Panc1 (cell line): ENCODE measurements around the gene TCF7. TPM values are rescaled to one million over a fixed set of nuclear protein-coding genes. Genes with fewer than 3 reads are reported as not detected.

ENCODE experiments used
- ATAC-seq: fragments of 200-7000 bp; cut with Tn5 transposase; 2 replicates; pipeline ENCODE4 v1.9.1; 2020; ENCODE audit warnings: mild to moderate bottlenecking, moderate library complexity
- BruUV-seq: library from RNA; stranded (reverse); fragments of 400-500 nt; replicated peaks from 2 replicates; lab custom pipeline; 2021; lab: Mats Ljungman, UMichigan
- CTCF ChIA-PET: fragments of 300-600 bp; sonication (Branson Sonifier 250); formaldehyde crosslinking; loops from one replicate; lab custom pipeline; 2022; ENCODE audit warnings: antibody characterized with exemption; lab: Charles Lee
- POLR2A ChIA-PET: fragments of 300-600 bp; sonication (Branson Sonifier 250); formaldehyde crosslinking; loops from one replicate; lab custom pipeline; 2022; ENCODE audit warnings: antibody characterized with exemption; lab: Charles Lee
- DNase-seq: peaks from one replicate; pipeline ENCODE4 v3.0.0-alpha.2; 2010; ENCODE audit warnings: low read depth, low spot score
- H3K27ac ChIP-seq: 2 replicates; pipeline ENCODE4 v1.5.1; 2011; ENCODE audit warnings: mild to moderate bottlenecking, low read length, inconsistent platforms
- H3K27me3 ChIP-seq: fragments of 200-500 bp; sonication (Bioruptor generic); 2 replicates; pipeline ENCODE4 v1.6.0; 2014; ENCODE audit warnings: low read length, inconsistent platforms; ENCODE audit not compliant: control insufficient read depth, insufficient read depth
- H3K36me3 ChIP-seq: fragments of 200-500 bp; sonication (Bioruptor generic); 2 replicates; pipeline ENCODE4 v1.5.1; 2014; ENCODE audit warnings: inconsistent platforms, mild to moderate bottlenecking, low read length, moderate library complexity; ENCODE audit not compliant: control insufficient read depth, insufficient read depth
- H3K4me1 ChIP-seq: 2 replicates; pipeline ENCODE4 v1.5.1; 2011; ENCODE audit warnings: inconsistent platforms, mild to moderate bottlenecking, low read length, moderate library complexity; ENCODE audit not compliant: control insufficient read depth, insufficient read depth
- H3K4me3 ChIP-seq, 2 experiments: 2 replicates each; pipeline ENCODE4 v1.5.1; 2011 to 2012; ENCODE audit warnings: low read depth in 2 of 2, low read length in 2 of 2, mild to moderate bottlenecking in 2 of 2, inconsistent platforms in 1 of 2, moderate library complexity in 1 of 2
- H3K9me3 ChIP-seq: fragments of 200-500 bp; sonication (Bioruptor generic); 2 replicates; pipeline ENCODE4 v1.5.1; 2014; ENCODE audit warnings: low read depth, mild to moderate bottlenecking, inconsistent platforms, low read length, moderate library complexity; ENCODE audit not compliant: control insufficient read depth, insufficient read depth
- POLR2AphosphoS5 ChIP-seq: IDR thresholded peaks from 2 replicates; pipeline ENCODE4 v1.6.1; 2012; ENCODE audit warnings: mild to moderate bottlenecking, low read depth, low read length, moderate library complexity
- SIN3A ChIP-seq: IDR thresholded peaks from 2 replicates; pipeline ENCODE4 v1.6.1; 2012; ENCODE audit warnings: low read depth, mild to moderate bottlenecking, low read length, moderate library complexity, borderline replicate concordance; ENCODE audit not compliant: insufficient read depth
- TCF7L2 ChIP-seq: IDR thresholded peaks from 2 replicates; pipeline ENCODE4 v1.6.1; 2011; ENCODE audit warnings: mild to moderate bottlenecking, low read depth, low read length, inconsistent platforms
- in situ Hi-C: cut with HindIII; loops from 2 replicates; pipeline ENCODE4 v1.10.0; 2016; ENCODE audit warnings: low sequenced_read_pairs, low pct_unique_long_range_greater_than_20kb
- intact Hi-C: fragments of 100-400 bp; cut with micrococcal nuclease; formaldehyde crosslinking; loops from one replicate; pipeline ENCODE4 v1.10.0; 2022; ENCODE audit not compliant: unreplicated experiment
- total RNA-seq: library from RNA; stranded (reverse); gene quantifications from one replicate; pipeline ENCODE4 v1.2.1, GENCODE V29; 2021; ENCODE audit not compliant: unreplicated experiment
- TF ChIP-seq, protein P1 (sequence below): fragments of 450-650 bp; IDR thresholded peaks from 2 replicates; pipeline ENCODE4 v1.5.1; 2017; ENCODE audit warnings: mild to moderate bottlenecking
- TF ChIP-seq, protein P2 (sequence below), 2 experiments: IDR thresholded peaks; 2 replicates each; pipeline ENCODE4 v1.6.1; 2011 to 2012; ENCODE audit warnings: low read depth in 2 of 2, control low read depth in 1 of 2, low read length in 1 of 2, mild to moderate bottlenecking in 1 of 2, moderate library complexity in 1 of 2; ENCODE audit not compliant: insufficient read depth in 1 of 2

Gene TCF7
- total RNA-seq, 1 experiment from 2014 or later = 24.0 TPM

DNA sequence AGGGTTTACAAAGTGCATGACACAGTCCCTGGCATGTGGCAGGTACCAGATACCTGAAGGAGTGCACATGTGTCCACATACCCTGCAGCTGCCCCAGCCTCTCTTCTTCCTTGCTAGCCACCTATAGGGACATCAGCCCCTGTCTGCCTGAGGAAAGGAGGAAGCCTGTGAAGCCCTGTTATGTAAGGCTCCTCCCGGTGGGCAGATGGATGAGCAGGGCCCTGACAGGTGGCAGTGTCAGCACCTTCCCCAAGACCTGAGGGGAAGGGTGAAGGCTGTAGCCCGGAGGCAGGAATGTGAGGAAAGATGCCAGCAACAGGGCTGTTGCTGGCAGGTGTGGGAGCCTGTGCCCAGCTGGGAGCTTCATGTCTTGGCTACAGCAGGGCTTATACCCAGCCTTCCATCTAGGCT is 21.7 kb downstream of the TCF7 start:
- in situ Hi-C loops = no loop called here
- DNase-seq (no peak), ATAC-seq (no peak)
- POLR2A ChIA-PET = no interaction called here
- Histone ChIP-seq H3K4me3 (no peak overlapping the region), H3K27me3 (no peaks in the 10 kb centered on the region), H3K4me1 (peaks cover 40% of the 10 kb centered on the region), H3K9me3 (no peaks in the 10 kb centered on the region), H3K27ac (no peak overlapping the region), H3K36me3 (no peaks in the 10 kb centered on the region)
- TF ChIP-seq TCF7L2 (no peak), POLR2AphosphoS5 (no peak; the same call in 1 of the 2 replicates), SIN3A (no peak)
- TF ChIP-seq, protein P1, sequence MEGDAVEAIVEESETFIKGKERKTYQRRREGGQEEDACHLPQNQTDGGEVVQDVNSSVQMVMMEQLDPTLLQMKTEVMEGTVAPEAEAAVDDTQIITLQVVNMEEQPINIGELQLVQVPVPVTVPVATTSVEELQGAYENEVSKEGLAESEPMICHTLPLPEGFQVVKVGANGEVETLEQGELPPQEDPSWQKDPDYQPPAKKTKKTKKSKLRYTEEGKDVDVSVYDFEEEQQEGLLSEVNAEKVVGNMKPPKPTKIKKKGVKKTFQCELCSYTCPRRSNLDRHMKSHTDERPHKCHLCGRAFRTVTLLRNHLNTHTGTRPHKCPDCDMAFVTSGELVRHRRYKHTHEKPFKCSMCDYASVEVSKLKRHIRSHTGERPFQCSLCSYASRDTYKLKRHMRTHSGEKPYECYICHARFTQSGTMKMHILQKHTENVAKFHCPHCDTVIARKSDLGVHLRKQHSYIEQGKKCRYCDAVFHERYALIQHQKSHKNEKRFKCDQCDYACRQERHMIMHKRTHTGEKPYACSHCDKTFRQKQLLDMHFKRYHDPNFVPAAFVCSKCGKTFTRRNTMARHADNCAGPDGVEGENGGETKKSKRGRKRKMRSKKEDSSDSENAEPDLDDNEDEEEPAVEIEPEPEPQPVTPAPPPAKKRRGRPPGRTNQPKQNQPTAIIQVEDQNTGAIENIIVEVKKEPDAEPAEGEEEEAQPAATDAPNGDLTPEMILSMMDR = no peak
- TF ChIP-seq, protein P2, sequence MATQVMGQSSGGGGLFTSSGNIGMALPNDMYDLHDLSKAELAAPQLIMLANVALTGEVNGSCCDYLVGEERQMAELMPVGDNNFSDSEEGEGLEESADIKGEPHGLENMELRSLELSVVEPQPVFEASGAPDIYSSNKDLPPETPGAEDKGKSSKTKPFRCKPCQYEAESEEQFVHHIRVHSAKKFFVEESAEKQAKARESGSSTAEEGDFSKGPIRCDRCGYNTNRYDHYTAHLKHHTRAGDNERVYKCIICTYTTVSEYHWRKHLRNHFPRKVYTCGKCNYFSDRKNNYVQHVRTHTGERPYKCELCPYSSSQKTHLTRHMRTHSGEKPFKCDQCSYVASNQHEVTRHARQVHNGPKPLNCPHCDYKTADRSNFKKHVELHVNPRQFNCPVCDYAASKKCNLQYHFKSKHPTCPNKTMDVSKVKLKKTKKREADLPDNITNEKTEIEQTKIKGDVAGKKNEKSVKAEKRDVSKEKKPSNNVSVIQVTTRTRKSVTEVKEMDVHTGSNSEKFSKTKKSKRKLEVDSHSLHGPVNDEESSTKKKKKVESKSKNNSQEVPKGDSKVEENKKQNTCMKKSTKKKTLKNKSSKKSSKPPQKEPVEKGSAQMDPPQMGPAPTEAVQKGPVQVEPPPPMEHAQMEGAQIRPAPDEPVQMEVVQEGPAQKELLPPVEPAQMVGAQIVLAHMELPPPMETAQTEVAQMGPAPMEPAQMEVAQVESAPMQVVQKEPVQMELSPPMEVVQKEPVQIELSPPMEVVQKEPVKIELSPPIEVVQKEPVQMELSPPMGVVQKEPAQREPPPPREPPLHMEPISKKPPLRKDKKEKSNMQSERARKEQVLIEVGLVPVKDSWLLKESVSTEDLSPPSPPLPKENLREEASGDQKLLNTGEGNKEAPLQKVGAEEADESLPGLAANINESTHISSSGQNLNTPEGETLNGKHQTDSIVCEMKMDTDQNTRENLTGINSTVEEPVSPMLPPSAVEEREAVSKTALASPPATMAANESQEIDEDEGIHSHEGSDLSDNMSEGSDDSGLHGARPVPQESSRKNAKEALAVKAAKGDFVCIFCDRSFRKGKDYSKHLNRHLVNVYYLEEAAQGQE (IDR thresholded peaks at IDR 0.05; ENCODE audit: insufficient read depth in 1 of 2, low read depth in 2 of 2, low read length in 1 of 2) = no peak
- intact Hi-C loops = no loop called here
- CTCF ChIA-PET = interaction anchor here (1.0 kb wide), 1 partner anchor 97 kb away, joined by 3 read pairs; no protein-coding TSS in a partner anchor
- no TSS peak for BruUV-seq

DNA sequence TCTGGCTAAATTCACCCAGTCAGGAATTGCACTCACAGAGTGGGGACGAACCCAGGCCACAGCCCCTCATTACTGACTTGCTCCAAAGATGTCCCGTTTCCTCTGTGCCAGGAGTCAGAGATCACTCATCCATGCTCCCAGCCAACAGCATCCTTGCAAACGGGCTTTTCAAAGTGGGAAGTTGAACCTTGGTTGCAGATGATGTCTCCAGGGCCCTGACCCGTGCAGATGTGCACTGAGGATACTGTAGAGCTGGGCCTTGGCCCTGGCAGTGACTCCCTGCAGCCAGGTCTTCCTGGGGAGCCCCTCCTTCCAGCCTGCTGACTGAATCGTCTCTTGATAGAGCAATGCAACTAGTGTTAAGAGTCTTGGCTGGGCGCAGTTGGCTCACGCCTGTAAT is 22.3 kb downstream of the TCF7 start:
- intact Hi-C loops = no loop called here
- ATAC-seq = no peak
- in situ Hi-C loops = no loop called here
- Histone ChIP-seq H3K9me3 (no peaks in the 10 kb centered on the region), H3K27me3 (no peaks in the 10 kb centered on the region), H3K27ac (no peak overlapping the region), H3K4me1 (peaks cover 40% of the 10 kb centered on the region), H3K4me3 (no peak overlapping the region), H3K36me3 (no peaks in the 10 kb centered on the region)
- POLR2A ChIA-PET = no interaction called here
- no peak for DNase-seq
- TF ChIP-seq POLR2AphosphoS5 (no peak), TCF7L2 (no peak), SIN3A (no peak)
- TF ChIP-seq, protein P2 (IDR thresholded peaks at IDR 0.05; ENCODE audit: insufficient read depth in 1 of 2, low read depth in 2 of 2, low read length in 1 of 2) = no peak
- TF ChIP-seq, protein P1 = no peak
- CTCF ChIA-PET = interaction anchor here (0.9 kb wide), 1 partner anchor 97 kb away, joined by 4 read pairs; no protein-coding TSS in a partner anchor
- no TSS peak for BruUV-seq
